Renal pelvis (tissue), 4 donors: ENCODE data around the gene CACNG4. TPM values are rescaled to one million over a fixed set of nuclear protein-coding genes. Genes with fewer than 3 reads are reported as not detected.
A peak's percentile ranks its signal among the peaks of the same experiment; 100 is the strongest.

Source experiments
- DNase-seq: peaks from one replicate; pipeline ENCODE4 v3.0.0-alpha.2; 2013
- polyA plus RNA-seq, 3 donors: library from polyadenylated mRNA; unstranded; fragments of 120-200 nt; gene quantifications; one replicate each; pipeline ENCODE4 v1.2.1, GENCODE V29; 2013; ENCODE audit not compliant: insufficient read length in 3 of 3

CACNG4 gene
- polyA plus RNA-seq, 3 donors, result 2.4 to 3.9 (median 3.2) TPM

DNA sequence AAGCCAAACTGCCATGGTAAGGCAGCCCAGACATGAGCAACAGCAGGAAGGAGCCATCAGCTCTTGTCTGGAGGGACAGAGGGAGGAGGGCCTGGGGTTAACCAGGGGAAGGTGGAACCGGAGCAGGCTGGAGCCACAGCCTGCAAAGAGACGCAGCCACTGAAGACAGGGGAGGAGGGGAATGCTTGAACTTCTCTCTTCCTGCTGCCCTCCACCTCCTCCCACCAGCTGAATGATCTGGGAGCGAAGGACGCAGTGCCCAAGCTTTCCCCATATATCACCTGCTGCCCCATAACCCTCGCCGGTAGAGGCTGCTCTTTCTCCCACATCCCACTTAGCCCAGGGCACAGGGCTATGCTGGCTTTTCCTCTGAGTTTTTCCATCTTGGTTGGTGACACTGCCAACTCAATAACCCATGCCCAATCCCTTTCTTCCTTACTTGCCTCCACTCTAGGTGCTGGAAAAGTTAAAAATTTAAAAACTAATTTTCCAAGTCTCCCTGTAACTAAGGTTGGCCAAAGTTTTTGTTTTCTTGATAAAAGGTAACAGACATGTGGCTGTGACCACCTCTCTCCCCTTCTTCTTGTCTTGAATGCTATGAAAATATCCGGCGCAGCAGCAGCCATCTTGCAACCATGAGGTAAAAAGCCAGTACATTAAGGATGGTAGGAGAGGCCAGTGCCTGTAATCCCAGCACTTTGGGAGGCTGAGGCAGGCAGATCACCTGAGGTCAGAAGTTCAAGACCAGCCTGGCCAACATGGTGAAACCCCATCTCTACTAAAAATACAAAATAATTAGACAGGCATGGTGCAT is 21.8 kb upstream of the CACNG4 start:
- no peak for DNase-seq

GRCh38 chr17:66943484-66943883 is 21.0 kb upstream of the CACNG4 start:
- no peak for DNase-seq

GRCh38 chr17:66944351-66945146 is 20.0 kb upstream of the CACNG4 start:
- no peak for DNase-seq

GRCh38 chr17:66945147-66945835 is 19.2 kb upstream of the CACNG4 start:
- no peak for DNase-seq

DNA sequence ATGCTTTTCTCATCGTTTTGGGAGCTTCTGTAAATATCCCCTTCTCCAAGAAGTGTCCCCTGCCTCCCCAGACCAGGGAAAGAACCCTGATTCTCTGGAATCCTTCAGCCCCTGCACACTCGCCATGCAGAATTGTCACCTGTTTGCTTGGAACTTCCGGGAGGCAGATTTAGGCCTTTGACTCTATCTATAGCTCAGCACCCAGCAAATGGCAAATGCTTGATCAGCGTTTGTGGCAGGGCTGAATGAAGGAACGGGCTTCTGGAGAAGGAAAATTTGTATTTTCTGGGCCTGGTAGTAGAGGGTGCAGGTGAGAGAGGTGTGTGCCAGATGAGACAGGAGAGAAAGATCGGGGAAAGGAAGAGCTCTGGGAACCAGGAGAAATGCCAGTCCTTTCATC is 18.3 kb upstream of the CACNG4 start:
- no peak for DNase-seq

GRCh38 chr17:66947311-66947710 is 17.2 kb upstream of the CACNG4 start:
- DNase-seq, result no peak

- DNase-seq, result no peak
These were observed 16.3 kb upstream of the CACNG4 start for GRCh38 chr17:66948061-66948750.

GRCh38 chr17:66949501-66949900 is 15.0 kb upstream of the CACNG4 start:
- DNase-seq, result peak; percentile 68

DNA sequence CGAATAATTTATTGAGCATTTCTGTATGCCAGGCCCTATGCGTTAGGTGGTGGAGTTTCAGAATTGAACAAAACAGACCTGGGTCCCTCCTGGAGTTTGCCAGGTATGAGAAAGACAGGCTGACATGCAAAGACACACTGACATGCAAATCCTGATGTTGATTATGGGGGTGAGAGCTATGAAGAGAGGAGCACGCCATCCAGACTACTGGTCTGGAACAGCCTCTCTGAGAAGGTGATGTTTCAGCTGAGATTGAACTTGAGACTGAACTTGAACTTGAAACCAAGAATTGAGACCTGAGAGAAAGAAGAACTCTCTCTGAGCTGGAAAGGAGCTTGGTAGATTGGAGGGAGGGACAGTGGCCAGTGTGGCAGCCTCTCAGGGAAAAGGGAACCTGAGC is 14.2 kb upstream of the CACNG4 start:
- DNase-seq, result no peak

DNA sequence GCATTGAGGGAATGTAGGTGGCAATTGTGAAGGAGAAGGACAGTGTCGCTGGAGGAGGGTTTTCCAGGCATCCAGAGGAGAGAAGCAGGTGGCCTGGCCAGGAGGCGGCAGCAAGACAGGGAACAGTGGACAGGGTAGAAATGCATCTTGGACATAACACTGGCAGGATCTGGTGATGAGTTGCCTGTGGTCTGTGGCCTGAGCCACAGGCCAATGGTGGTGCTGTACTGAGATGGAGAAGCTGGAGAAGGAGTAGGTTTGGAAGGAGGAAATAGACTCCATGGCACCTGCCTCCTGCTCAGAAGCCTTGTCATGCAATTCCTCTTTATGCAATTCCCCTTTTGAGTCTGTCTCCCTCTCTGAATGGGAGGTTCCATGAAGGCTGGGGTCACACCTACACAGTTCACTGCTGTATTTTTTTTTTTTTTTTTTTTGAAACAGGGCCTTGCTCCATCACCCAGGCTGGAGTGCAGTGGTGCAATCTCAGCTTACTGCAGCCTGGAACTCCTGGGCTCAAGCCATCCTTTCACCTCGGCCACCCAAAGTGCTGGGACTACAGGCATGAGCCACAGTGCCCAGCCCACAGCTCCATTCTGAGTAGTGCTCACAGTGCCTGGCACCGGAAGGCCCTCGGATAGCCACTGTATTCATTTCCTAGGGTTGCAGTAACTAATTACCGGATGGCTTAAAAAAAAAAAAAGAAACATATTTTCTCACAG is 13.5 kb upstream of the CACNG4 start:
- no peak for DNase-seq

- DNase-seq, result peak; percentile 39
These were observed 12.9 kb upstream of the CACNG4 start for GRCh38 chr17:66951605-66951953.

GRCh38 chr17:66952031-66952524 is 12.4 kb upstream of the CACNG4 start:
- DNase-seq, result no peak

DNA sequence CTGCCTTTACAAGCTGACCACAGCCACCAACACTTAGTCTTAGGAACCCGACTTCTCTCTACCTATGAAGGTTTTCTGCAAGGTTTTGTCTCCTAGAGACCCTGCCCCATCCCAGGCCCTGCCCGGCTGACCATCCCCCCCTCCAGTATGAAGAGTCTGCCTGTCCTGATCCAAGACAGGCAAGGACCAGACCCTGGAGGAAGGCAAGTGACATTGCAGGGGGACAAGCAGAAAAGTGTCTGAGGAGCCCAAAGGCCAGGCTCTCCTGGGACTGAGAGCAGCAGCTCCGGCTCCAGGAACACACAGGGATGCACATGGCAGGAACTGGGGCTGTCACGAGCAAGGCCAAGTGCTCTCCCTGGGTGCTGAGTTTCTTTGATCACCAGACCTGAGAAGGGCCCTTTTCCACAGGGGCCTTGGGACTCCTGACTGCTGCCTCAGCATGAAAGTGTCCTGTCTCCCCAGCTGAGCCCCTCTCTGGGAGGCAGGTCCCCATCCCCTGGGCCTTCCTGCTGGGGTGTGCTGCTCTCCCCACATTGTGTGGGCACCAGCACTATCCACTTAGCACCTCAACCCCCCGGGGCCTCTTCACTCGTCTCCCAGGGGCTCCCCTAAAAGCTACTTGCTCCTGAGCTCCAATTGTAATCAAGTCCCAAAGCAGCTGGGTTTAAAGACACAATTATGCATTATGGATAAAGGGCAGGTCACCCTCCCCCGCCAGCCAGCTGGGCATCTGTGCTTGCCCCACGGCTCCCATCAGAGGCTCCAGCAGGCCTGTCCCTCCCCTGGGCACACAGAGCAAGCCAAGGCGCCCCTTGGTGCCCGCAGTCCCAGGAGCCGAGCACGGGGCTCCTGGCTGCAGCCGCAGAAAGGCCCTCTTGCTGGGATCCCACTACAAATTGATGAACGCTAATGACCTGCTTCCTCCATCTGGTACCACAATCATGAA is 11.6 kb upstream of the CACNG4 start:
- no peak for DNase-seq

- no peak for DNase-seq
These were observed 10.9 kb upstream of the CACNG4 start for GRCh38 chr17:66953630-66954020.

- DNase-seq, result no peak
These were observed 9.9 kb upstream of the CACNG4 start for GRCh38 chr17:66954632-66955031.

GRCh38 chr17:66955821-66956220 is 8.7 kb upstream of the CACNG4 start:
- DNase-seq, result no peak

DNA sequence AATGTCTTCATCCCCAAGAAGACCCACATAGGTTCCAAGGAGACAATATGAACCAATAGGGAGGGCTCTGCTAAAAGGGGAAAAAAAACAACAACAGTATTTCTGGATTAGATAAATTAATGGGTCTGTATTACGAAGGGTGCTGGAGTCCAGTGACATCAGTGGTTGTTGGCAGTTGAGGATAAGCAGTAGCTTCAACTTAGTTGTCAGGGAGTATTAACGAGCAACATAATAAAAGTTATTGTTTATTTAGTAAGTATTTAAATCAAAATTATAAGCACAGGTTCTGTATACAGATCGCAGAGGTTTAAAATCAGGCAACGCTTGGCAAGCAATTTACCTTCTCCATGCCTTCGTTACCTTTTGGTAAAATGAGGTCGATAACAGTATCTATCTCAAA is 7.6 kb upstream of the CACNG4 start:
- no peak for DNase-seq

DNA sequence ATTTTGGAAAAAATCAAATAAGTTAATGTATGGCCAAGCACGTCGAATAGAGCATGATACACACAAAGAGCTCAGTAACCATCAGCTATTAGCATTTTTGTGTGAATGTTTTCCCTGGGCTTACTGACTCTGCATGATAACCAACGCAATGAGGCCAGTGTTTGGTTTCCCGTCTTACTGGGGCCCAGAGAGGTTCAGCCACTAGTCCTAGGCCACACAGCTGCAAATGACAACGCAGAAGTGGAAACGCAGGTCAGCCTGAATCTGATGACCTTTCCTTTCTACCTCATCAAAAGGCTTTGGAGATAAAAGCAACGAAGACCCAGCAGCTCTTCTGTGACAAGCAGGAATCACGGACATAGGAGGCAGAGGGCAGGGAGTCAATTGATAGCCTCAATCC is 7.2 kb upstream of the CACNG4 start:
- no peak for DNase-seq

- no peak for DNase-seq
These were observed 6.4 kb upstream of the CACNG4 start for GRCh38 chr17:66957951-66958579.
